ENCODE measurements around the gene RASSF3.

RASSF3 gene

DNA sequence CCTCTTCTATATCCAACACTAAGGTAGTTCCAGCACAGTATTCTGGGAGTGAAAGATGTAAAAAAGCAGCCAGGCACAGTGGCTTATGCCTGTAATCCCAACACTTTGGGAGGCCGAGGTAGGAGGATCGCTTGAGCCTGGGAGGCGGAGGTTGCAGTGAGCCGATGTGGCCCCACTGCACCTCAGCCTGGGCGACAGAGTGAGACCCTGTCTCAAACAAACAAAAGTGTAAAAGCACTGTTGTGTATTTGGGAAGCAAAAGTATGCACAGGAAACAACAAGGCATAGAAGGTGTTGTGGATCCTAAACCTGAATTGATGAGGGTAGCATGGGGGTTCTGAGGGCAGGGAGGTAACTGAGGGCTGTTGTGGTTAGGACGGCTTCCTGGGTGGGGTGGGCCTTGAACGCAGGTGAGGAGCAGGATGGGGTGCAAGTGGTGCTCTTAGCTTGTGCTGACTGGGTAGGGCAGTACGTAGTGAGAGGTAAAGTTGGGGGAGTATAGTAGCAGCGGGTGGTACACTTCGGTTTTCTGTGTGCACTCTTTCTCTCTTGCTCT lies 64.2 kb downstream of the RASSF3 start:
- H3K27ac Mint-ChIP-seq: peak overlapping the region; percentile 99
- DNase-seq: peak; percentile 83
- CTCF ChIA-PET: interaction anchor here (0.7 kb wide), 1 partner anchor 9 kb away, joined by 3 read pairs; no protein-coding TSS in a partner anchor
- peaks cover 94% of the 10 kb centered on the region for H3K4me1 Mint-ChIP-seq
- peaks cover 40% of the 10 kb centered on the region for H3K36me3 Mint-ChIP-seq
- H3K27me3 Mint-ChIP-seq: no peaks in the 10 kb centered on the region
- no peaks in the 10 kb centered on the region for H3K9me3 Mint-ChIP-seq
- H3K4me3 Mint-ChIP-seq: peak overlapping the region; percentile 47

DNA sequence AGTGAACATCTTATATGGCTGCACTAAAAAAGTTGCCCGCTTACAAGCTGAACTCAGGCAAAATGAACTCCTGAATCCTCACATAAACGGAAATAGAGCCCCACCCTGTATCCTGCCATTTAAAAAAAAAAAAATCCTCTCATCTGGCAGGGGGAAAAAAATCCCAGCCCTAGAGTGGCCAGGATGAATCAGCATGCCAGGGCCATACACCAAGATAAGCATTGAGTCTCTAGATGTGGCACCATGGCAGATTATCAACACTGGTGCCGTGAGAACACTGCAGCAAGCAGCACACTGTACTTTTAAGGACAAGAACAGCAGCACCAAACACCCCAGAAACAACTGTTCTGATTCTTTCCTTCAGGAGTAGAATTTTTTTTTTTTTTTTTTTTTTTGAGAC lies 65.5 kb downstream of the RASSF3 start:
- H3K4me1 Mint-ChIP-seq: peaks cover 96% of the 10 kb centered on the region

DNA sequence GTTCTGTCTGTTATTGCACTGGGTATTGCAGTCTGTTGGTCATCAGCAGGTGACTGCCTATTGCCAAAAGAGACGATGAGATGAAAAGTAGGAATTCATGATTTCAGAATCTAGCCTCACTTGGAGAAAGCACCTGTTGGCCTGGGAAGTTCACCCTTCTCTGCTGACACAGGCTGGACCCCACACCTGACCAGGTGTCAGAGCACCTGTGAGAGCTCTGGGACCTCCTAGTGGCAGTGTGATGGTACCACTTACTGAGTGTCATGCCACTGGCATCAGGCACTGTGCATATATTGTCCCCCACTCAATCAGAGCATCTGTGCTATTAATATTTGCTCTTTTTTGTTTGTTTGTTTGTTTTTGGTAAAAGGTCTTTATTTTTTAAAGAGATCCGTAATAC lies 68.0 kb downstream of the RASSF3 start:
- peak overlapping the region; percentile 99 for H3K27ac Mint-ChIP-seq

More for the DNA sequence above, 65.5 kb downstream of the RASSF3 start:
- H3K27me3 Mint-ChIP-seq: no peaks in the 10 kb centered on the region
- no peaks in the 10 kb centered on the region for H3K9me3 Mint-ChIP-seq
- CTCF ChIA-PET: interaction anchor here (1.0 kb wide), 1 partner anchor 67 kb away, joined by 3 read pairs; no protein-coding TSS in a partner anchor
- peak overlapping the region; percentile 46 for H3K4me3 Mint-ChIP-seq
- peaks cover 40% of the 10 kb centered on the region for H3K36me3 Mint-ChIP-seq
- H3K27ac Mint-ChIP-seq: peak overlapping the region; percentile 99
- no peak for DNase-seq

DNA sequence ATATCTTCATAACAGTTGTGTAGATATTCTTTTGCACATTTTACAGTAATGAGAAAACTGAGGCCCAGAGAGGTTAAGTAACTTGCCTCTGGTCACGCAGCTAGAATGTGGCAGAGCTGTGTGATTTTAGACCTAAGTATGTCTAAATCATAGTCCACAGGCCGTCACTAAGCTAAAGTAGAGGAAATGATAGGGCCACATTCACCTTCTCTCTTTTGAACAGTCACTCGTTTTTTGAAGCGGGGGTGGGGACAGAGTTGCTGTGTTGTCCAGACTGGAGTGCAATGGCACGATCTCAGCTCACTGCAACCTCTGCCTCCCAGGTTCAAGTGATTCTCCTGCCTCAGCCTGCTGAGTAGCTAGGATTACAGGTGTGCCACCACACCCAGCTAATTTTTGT lies 68.5 kb downstream of the RASSF3 start:
- Mint-ChIP-seq H3K36me3 (peaks cover 51% of the 10 kb centered on the region), H3K4me3 (no peak overlapping the region), H3K27me3 (no peaks in the 10 kb centered on the region), H3K4me1 (peaks cover 99% of the 10 kb centered on the region), H3K27ac (peak overlapping the region; percentile 99), H3K9me3 (no peaks in the 10 kb centered on the region)
- CTCF ChIA-PET: interaction anchor here (1.8 to 2.6 kb wide), 3 partner anchors 17 to 129 kb away, joined by 5 to 8 read pairs (median 8); no protein-coding TSS in a partner anchor
- peak; percentile 58 for DNase-seq

More for the DNA sequence above, 68.0 kb downstream of the RASSF3 start:
- DNase-seq: no peak
- H3K36me3 Mint-ChIP-seq: peaks cover 47% of the 10 kb centered on the region
- CTCF ChIA-PET: interaction anchor here (1.8 to 2.6 kb wide), 2 partner anchors 18 to 20 kb away, joined by 5 to 8 read pairs; no protein-coding TSS in a partner anchor
- no peak overlapping the region for H3K4me3 Mint-ChIP-seq
- peaks cover 99% of the 10 kb centered on the region for H3K4me1 Mint-ChIP-seq
- no peaks in the 10 kb centered on the region for H3K27me3 Mint-ChIP-seq
- H3K9me3 Mint-ChIP-seq: no peaks in the 10 kb centered on the region

DNA sequence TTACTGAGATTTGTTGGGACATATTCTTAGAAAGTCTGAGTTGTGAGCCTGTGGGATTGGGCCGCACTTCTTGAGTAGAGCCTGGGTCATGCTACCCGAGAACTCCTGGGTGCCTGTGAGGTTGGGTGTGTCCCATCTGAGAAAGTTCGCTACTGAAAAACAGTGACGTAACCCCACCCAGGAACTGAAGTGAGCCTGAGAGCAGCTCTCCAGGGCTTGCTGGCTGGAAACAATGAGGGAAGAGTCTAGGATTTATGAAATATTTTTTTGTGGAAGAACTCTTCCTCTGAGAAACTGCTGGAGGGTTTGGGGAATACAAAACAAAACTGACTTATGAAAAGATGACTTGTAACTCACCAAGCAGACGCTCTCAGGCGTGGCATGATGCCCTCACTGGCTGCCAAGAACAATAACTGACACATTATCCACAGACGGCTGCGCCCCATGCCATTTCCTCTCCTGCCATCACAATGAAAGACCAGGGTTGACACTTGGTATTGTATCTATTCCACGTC lies 69.2 kb downstream of the RASSF3 start:
- peak overlapping the region; percentile 99 for H3K27ac Mint-ChIP-seq
- H3K27me3 Mint-ChIP-seq: no peaks in the 10 kb centered on the region
- peaks cover 99% of the 10 kb centered on the region for H3K4me1 Mint-ChIP-seq
- no peaks in the 10 kb centered on the region for H3K9me3 Mint-ChIP-seq
- DNase-seq: peak; percentile 76
- peak overlapping the region; percentile 64 for H3K4me3 Mint-ChIP-seq
- CTCF ChIA-PET: interaction anchor here (1.1 to 2.6 kb wide), 3 partner anchors 16 to 130 kb away, joined by 5 to 8 read pairs (median 8); no protein-coding TSS in a partner anchor
- H3K36me3 Mint-ChIP-seq: peaks cover 52% of the 10 kb centered on the region

DNA sequence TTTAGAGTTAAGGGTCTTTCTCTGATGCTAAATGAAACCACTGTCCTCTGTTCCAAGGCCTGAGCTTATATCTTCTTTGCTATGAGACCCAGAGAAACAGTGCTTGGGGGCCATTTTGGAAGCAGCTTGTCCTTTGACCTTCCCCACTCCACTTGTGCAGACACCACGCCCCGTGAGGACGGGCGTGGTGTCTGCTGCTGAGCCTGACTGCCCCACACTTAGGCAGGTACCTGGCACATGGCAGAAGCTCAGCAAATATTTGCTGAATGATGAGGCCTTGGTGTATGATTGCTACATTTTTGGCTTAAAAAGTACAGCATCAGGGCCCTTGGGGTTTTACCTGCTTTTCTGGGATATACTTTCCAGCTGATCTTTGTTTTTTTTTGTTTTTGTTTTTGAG lies 69.9 kb downstream of the RASSF3 start:
- H3K4me1 Mint-ChIP-seq: peaks cover 100% of the 10 kb centered on the region
- H3K36me3 Mint-ChIP-seq: peaks cover 57% of the 10 kb centered on the region
- H3K27ac Mint-ChIP-seq: peak overlapping the region; percentile 99
- DNase-seq: no peak
- H3K9me3 Mint-ChIP-seq: no peaks in the 10 kb centered on the region
- no peaks in the 10 kb centered on the region for H3K27me3 Mint-ChIP-seq
- CTCF ChIA-PET: interaction anchor here (1.1 to 2.6 kb wide), 3 partner anchors 16 to 131 kb away, joined by 5 to 8 read pairs (median 8); no protein-coding TSS in a partner anchor
- peak overlapping the region; percentile 64 for H3K4me3 Mint-ChIP-seq

DNA sequence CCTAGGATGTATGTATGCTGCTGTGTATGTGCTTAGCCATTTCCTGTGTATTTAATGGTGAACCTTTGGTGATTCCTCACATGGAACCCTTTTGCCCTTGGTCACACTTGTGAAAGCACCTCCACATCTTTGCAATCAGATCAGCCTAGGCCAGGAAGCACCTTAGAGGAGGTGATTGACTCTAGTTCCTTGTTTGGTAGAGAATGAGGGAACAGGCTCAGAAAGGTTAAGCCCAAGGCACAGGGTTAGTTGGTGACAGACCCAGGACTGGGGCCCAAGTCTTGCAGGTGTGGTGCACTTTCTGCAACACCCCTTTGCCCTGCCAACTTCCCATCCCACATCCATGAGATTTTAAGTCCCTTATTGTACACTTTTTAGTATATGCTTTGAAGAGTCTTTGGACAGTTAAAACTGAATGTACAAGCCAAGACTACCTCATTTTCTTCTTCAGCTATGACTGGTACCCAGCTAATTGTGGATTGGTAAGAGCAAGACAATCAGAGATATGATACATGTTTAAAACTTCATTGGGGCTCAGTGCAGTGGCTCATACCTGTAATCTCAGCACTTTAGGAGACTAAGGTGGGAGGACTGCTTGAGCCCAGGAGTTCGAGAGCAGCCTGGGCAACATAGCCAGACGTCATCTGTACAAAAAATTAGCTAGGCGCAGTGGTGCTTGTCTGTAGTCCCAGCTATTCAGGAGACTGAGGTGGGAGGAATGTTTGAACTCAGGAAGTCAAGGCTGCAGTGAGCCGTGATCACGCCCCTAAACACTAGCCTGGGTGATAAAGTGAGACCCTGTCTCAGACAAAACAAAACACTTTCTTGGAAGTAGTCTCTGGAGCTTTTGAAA lies 71.1 kb downstream of the RASSF3 start:
- Mint-ChIP-seq H3K4me1 (peaks cover 100% of the 10 kb centered on the region), H3K27ac (peak overlapping the region; percentile 99), H3K27me3 (no peaks in the 10 kb centered on the region), H3K9me3 (no peaks in the 10 kb centered on the region), H3K36me3 (peaks cover 66% of the 10 kb centered on the region), H3K4me3 (peak overlapping the region; percentile 52)
- CTCF ChIA-PET: interaction anchor here (2.2 kb wide), 1 partner anchor 12 kb away, joined by 10 read pairs; no protein-coding TSS in a partner anchor
- no peak for DNase-seq

DNA sequence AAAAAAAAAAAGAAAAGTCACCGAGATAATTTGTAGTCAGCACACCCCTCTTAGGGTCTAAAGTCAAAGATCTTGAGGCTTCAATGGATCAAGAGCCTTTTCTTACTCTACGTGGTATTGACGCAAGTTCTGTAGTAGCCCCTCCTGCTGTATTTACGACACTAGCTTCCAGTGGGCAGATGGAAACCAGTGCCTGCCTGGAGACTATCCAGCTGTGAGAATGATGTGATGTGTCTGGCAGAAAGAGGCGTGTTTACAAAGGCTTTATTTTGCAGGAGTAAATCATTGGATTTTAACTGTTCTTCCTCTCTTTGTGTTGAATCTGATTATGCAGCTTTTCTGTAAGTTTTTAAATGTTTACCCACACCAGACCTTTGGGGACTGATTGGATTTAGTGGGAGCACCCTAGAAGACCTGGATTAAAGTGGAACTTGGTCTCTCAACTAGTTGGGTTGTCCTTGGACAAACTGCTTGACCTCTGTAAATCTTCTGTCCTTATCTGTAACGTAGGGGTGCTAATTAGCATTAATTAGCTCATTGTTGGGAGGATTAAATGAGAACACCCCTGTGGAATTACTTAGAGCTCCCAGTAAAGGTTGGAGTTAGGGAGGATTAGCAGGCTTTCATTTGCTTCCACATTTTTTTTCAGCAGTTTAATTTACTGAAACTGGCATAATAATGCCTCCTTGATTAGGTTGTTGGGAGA lies 72.4 kb downstream of the RASSF3 start:
- Mint-ChIP-seq H3K27me3 (no peaks in the 10 kb centered on the region), H3K4me3 (no peak overlapping the region), H3K4me1 (peaks cover 97% of the 10 kb centered on the region), H3K36me3 (peaks cover 64% of the 10 kb centered on the region), H3K9me3 (no peaks in the 10 kb centered on the region), H3K27ac (peak overlapping the region; percentile 97)
- CTCF ChIA-PET: interaction anchor here (0.6 to 2.2 kb wide), 2 partner anchors 14 to 20 kb away, joined by 3 to 10 read pairs; no protein-coding TSS in a partner anchor
- DNase-seq: no peak

DNA sequence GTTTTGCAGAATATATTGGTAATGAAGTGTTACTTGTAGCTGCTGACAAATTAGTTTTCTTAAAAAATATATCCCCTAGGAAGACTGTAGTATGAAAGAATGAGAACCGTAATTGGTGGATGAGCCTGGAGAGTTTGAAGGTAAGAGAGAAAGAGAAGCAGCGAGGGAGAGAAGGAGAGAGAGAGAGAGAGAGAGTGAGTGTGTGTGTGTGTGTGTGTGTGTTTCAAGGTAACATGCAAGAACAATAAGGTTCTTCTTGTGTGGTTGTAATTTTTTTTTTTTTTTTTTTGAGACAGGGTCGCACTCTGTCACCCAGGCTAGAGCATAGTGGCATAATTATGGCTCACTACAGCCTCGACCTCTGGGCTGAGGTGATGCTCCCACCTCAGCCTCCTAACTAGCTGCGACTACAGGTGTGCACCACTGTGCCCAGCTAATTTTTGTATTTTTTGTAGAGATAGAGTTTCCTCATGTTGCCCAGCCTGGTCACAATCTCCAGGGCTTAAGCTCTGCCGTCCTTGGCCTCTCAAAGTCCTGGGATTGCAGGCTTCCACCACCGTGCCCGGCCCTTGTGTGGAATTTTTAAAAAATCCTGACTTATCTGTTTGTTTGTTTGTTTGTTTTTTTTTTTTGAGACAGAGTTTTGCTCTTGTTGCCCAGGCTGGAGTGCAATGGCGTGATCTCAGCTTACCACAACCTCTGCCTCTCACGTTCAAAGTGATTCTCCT lies 73.7 kb downstream of the RASSF3 start:
- Mint-ChIP-seq H3K4me3 (peak overlapping the region; percentile 17), H3K27ac (peak overlapping the region; percentile 97), H3K27me3 (no peaks in the 10 kb centered on the region), H3K36me3 (peaks cover 71% of the 10 kb centered on the region), H3K9me3 (no peaks in the 10 kb centered on the region), H3K4me1 (peaks cover 97% of the 10 kb centered on the region)
- CTCF ChIA-PET: interaction anchor here (0.7 to 1.5 kb wide), 3 partner anchors 10 to 14 kb away, joined by 3 to 7 read pairs (median 3); no protein-coding TSS in a partner anchor
- DNase-seq: no peak

DNA sequence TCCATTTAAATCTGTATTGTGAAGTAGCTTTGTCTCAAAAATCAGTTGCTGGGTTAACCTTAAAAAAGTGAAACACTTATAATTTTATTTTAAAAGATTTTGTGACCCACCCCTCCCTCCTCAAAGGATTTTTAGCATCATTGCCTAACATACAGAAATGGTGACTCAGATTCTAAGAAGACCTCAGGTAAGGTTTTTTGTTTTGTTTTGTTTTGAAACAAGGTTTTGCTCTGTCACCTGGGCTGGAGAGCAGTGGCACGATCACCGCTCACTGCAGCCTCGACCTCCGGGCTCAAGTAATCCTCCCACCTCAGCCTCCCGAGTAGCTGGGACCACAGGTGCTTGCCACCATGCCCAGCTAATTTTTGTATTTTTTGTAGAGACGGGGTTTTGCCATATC lies 74.8 kb downstream of the RASSF3 start:
- Mint-ChIP-seq H3K27me3 (no peaks in the 10 kb centered on the region), H3K36me3 (peaks cover 73% of the 10 kb centered on the region), H3K4me1 (peaks cover 95% of the 10 kb centered on the region), H3K4me3 (peak overlapping the region; percentile 33), H3K27ac (peak overlapping the region; percentile 97), H3K9me3 (no peaks in the 10 kb centered on the region)
- CTCF ChIA-PET: interaction anchor here (0.9 to 1.5 kb wide), 3 partner anchors 11 to 16 kb away, joined by 3 to 7 read pairs (median 3); no protein-coding TSS in a partner anchor
- DNase-seq: no peak

DNA sequence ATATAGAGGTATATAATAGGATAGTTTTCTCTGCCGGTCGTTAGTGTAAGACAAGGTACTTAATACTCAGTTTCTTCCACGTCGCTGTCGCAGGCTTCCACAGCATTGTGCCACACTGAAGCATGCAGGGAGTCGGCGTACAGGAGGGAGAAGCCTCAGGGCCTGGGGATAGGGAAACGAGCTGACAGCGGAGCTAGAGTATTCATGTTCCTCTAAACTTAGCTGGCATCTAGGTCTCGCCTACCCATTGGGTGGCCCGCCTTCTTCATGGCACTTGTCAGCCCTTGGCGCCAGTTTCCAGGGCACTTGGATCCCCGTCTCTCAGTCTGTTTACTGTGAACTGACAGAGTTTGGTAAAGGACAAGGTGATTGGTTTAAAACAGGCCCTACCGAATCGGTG lies 75.3 kb downstream of the RASSF3 start:
- H3K36me3 Mint-ChIP-seq: peaks cover 75% of the 10 kb centered on the region
- peak overlapping the region; percentile 31 for H3K4me3 Mint-ChIP-seq
- H3K9me3 Mint-ChIP-seq: no peaks in the 10 kb centered on the region
- CTCF ChIA-PET: interaction anchor here (0.9 kb wide), 1 partner anchor 10 kb away, joined by 3 read pairs; no protein-coding TSS in a partner anchor
- no peak for DNase-seq
- H3K27me3 Mint-ChIP-seq: no peaks in the 10 kb centered on the region
- H3K27ac Mint-ChIP-seq: peak overlapping the region; percentile 97
- peaks cover 92% of the 10 kb centered on the region for H3K4me1 Mint-ChIP-seq

DNA sequence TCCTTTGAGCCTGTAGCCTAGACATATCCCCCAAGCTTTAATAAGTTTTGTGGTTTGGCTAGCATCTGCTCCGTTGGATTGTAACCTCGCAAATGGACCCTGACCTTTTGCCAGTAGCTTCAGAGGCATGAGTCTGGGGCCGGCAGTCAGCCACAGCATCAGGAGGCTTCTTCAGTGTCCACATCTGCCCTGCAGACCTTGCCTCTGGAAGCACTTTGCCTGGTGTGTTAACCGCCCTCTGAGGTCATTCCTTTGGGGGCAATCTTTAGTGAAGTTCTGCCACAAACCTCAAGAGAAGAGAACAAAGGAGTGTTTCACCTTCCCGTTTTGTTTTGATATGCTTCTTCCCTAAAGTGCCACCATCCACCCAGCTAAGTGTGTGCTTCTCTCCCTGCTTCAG lies 77.5 kb downstream of the RASSF3 start:
- H3K4me3 Mint-ChIP-seq: peak overlapping the region; percentile 52

DNA sequence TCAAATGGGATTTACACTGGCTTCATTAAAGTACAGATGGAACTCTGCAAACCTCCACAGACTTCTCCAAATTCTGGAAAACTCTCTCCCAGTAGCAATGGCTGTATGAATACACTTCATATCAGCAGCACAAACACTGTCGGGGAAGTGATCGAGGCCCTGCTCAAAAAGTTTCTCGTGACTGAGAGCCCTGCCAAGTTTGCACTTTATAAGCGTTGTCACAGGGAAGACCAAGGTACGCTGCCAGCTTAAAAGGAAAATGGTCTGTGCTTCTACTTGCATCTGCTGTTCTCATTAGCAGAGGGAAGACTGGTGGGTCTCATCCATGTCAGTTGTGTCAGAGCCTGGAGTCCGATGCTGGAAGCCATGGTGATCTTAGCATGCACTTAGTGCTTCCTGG lies 77.9 kb downstream of the RASSF3 start:
- Mint-ChIP-seq H3K4me3 (peak overlapping the region; percentile 52), H3K4me1 (peaks cover 86% of the 10 kb centered on the region), H3K27me3 (no peaks in the 10 kb centered on the region), H3K9me3 (no peaks in the 10 kb centered on the region), H3K27ac (peak overlapping the region; percentile 93), H3K36me3 (peaks cover 68% of the 10 kb centered on the region)
- CTCF ChIA-PET: interaction anchor here (0.8 to 1.9 kb wide), 4 partner anchors 10 to 139 kb away, joined by 3 to 18 read pairs (median 6); no protein-coding TSS in a partner anchor
- no peak for DNase-seq

More for the DNA sequence above, 77.5 kb downstream of the RASSF3 start:
- no peaks in the 10 kb centered on the region for H3K9me3 Mint-ChIP-seq
- H3K36me3 Mint-ChIP-seq: peaks cover 72% of the 10 kb centered on the region
- peak overlapping the region; percentile 93 for H3K27ac Mint-ChIP-seq
- CTCF ChIA-PET: interaction anchor here (0.8 to 1.0 kb wide), 2 partner anchors 76 to 139 kb away, joined by 3 to 4 read pairs; no protein-coding TSS in a partner anchor
- peaks cover 86% of the 10 kb centered on the region for H3K4me1 Mint-ChIP-seq
- DNase-seq: no peak
- no peaks in the 10 kb centered on the region for H3K27me3 Mint-ChIP-seq
